Neural cell (in vitro differentiated cells): Measurements from ENCODE around the gene CABCOCO1. TPM values are rescaled to one million over a fixed set of nuclear protein-coding genes. Genes with fewer than 3 reads are reported as not detected.

Source experiments
- H2AFZ ChIP-seq: fragments of 200-600, 300-800 bp; sonication (generic), shearing (Covaris generic); 2 replicates; pipeline ENCODE4 v1.6.0; 2014; ENCODE audit warnings: low read depth, mild to moderate bottlenecking, antibody characterized with exemption, low read length, moderate library complexity
- H3F3A ChIP-seq: fragments of 200-600 bp; shearing (Covaris generic); 2 replicates; pipeline ENCODE4 v1.6.1; 2016; ENCODE audit warnings: mild to moderate bottlenecking, moderate library complexity, mixed read lengths, antibody characterized with exemption, low read length; ENCODE audit not compliant: insufficient read depth, poor library complexity, severe bottlenecking
- H3K27ac ChIP-seq: fragments of 200-600, 300-800 bp; sonication (generic), shearing (Covaris generic); 2 replicates; pipeline ENCODE4 v1.5.1; 2014; ENCODE audit warnings: mild to moderate bottlenecking, low read length, moderate library complexity
- H3K27me3 ChIP-seq: fragments of 300-800, 200-600 bp; sonication (generic), shearing (Covaris generic); 2 replicates; pipeline ENCODE4 v1.6.0; 2014; ENCODE audit warnings: mild to moderate bottlenecking, low read depth, low read length, moderate library complexity; ENCODE audit not compliant: insufficient read depth
- H3K36me3 ChIP-seq: fragments of 300-800, 200-600 bp; sonication (generic), shearing (Covaris generic); 2 replicates; pipeline ENCODE4 v1.5.1; 2014; ENCODE audit warnings: mild to moderate bottlenecking, antibody characterized with exemption, low read length, moderate library complexity; ENCODE audit not compliant: insufficient read depth
- H3K4me2 ChIP-seq: fragments of 300-800, 200-600 bp; sonication (generic), shearing (Covaris generic); 2 replicates; pipeline ENCODE4 v1.6.0; 2014; ENCODE audit warnings: mild to moderate bottlenecking, low read length
- H3K4me3 ChIP-seq: fragments of 300-800, 200-600 bp; sonication (generic), shearing (Covaris generic); 2 replicates; pipeline ENCODE4 v1.5.1; 2014; ENCODE audit warnings: mild to moderate bottlenecking, low read length, moderate library complexity
- H3K79me2 ChIP-seq: fragments of 200-600 bp; shearing (Covaris generic); replicated peaks from 2 replicates; pipeline ENCODE4 v1.6.0; 2014; ENCODE audit warnings: mild to moderate bottlenecking, low read length, moderate library complexity; ENCODE audit not compliant: insufficient read depth
- H3K9ac ChIP-seq: fragments of 300-800, 200-600 bp; sonication (generic), shearing (Covaris generic); 2 replicates; pipeline ENCODE4 v1.6.1; 2016; ENCODE audit warnings: mild to moderate bottlenecking, low read length, mixed read lengths
- H3K9me2 ChIP-seq: fragments of 200-600 bp; shearing (Covaris generic); 2 replicates; pipeline ENCODE4 v1.6.1; 2016; ENCODE audit warnings: mild to moderate bottlenecking, low read length, mixed read lengths; ENCODE audit not compliant: insufficient read depth
- H3K9me3 ChIP-seq: fragments of 200-600, 300-800 bp; sonication (generic), shearing (Covaris generic); 2 replicates; pipeline ENCODE4 v1.6.1; 2016; ENCODE audit warnings: mild to moderate bottlenecking, mixed run types, low read length, moderate library complexity, mixed read lengths
- H4K20me1 ChIP-seq: fragments of 200-600 bp; shearing (Covaris generic); 2 replicates; pipeline ENCODE4 v1.6.1; 2016; ENCODE audit warnings: mild to moderate bottlenecking, mixed run types; ENCODE audit not compliant: insufficient read depth
- CTCF ChIP-seq: fragments of 450-650 bp; IDR thresholded peaks from 2 replicates; pipeline ENCODE4 v1.5.1; 2014; ENCODE audit warnings: antibody characterized with exemption, mild to moderate bottlenecking, moderate library complexity; ENCODE audit not compliant: poor library complexity, severe bottlenecking
- EP300 ChIP-seq: fragments of 450-650 bp; conservative IDR thresholded peaks from 2 replicates; pipeline ENCODE4 v1.6.1; 2014; ENCODE audit warnings: antibody characterized with exemption, mild to moderate bottlenecking, moderate library complexity; ENCODE audit not compliant: poor library complexity, severe bottlenecking
- EZH2 ChIP-seq: fragments of 200-600, 300-800 bp; shearing (Covaris generic), sonication (generic); IDR thresholded peaks from 2 replicates; pipeline ENCODE4 v1.6.1; 2014; ENCODE audit warnings: antibody characterized with exemption, low read length, borderline replicate concordance, mild to moderate bottlenecking; ENCODE audit not compliant: insufficient read depth, poor library complexity, severe bottlenecking
- MXI1 ChIP-seq: fragments of 450-650 bp; conservative IDR thresholded peaks from 2 replicates; pipeline ENCODE4 v1.6.1; 2014; ENCODE audit warnings: antibody characterized with exemption, mild to moderate bottlenecking; ENCODE audit not compliant: poor library complexity, severe bottlenecking
- POLR2AphosphoS5 ChIP-seq: IDR thresholded peaks from 2 replicates; pipeline ENCODE4 v1.6.1; 2012
- RAD21 ChIP-seq: fragments of 450-650 bp; conservative IDR thresholded peaks from 2 replicates; pipeline ENCODE4 v1.6.1; 2014; ENCODE audit warnings: antibody characterized with exemption, mild to moderate bottlenecking, moderate library complexity
- REST ChIP-seq: IDR thresholded peaks from 2 replicates; pipeline ENCODE4 v1.6.1; 2012; ENCODE audit warnings: borderline replicate concordance
- SMC3 ChIP-seq: fragments of 450-650 bp; conservative IDR thresholded peaks from 2 replicates; pipeline ENCODE4 v1.6.1; 2014; ENCODE audit warnings: antibody characterized with exemption, mild to moderate bottlenecking, moderate library complexity; ENCODE audit not compliant: poor library complexity
- TAF1 ChIP-seq: IDR thresholded peaks from 2 replicates; pipeline ENCODE4 v1.6.1; 2012; ENCODE audit warnings: low read depth
- polyA minus RNA-seq: library from RNA; depleted of rRNA, polyadenylated mRNA; stranded (reverse); fragments of >200 nt; gene quantifications from 2 replicates; pipeline ENCODE4 v1.2.3, GENCODE V29; 2014
- polyA plus RNA-seq: library from polyadenylated mRNA; depleted of rRNA; stranded (reverse); fragments of >200 nt; gene quantifications from 2 replicates; pipeline ENCODE4 v1.2.3, GENCODE V29; 2014

The CABCOCO1 gene
- 0.31 TPM in 1 of 2 replicates, not detected in the other for polyA plus RNA-seq
- not detected in 2 replicates for polyA minus RNA-seq

GRCh38 chr10:61662794-61663259 lies at the start of gene CABCOCO1:
TSS of gene CABCOCO1 (plus strand) at chr10:61662929. CDS start at chr10:61662973, 44 bp downstream.
- no peak within 1 kb of the TSS for H3K9ac ChIP-seq
- no peaks in the 10 kb centered on the region for H4K20me1 ChIP-seq
- no peak for TF ChIP-seq RAD21
- no peak for TF ChIP-seq EP300
- no peak for TF ChIP-seq SMC3
- no peak for TF ChIP-seq EZH2
- no peak for TF ChIP-seq TAF1
- no peak for TF ChIP-seq REST
- no peak for TF ChIP-seq CTCF
- no peak for TF ChIP-seq MXI1
- no peak for TF ChIP-seq POLR2AphosphoS5
- H3F3A ChIP-seq = no peaks in the 10 kb centered on the region
- no peak within 1 kb of the TSS for H3K4me2 ChIP-seq
- no peaks in the 10 kb centered on the region for H3K9me3 ChIP-seq
- H3K27me3 ChIP-seq = no peaks in the 10 kb centered on the region
- no peaks in the 10 kb centered on the region for H3K36me3 ChIP-seq
- no peaks in the 10 kb centered on the region for H3K9me2 ChIP-seq
- no peak within 1 kb of the TSS for H3K27ac ChIP-seq
- no peaks in the 10 kb centered on the region for H3K79me2 ChIP-seq
- no peak within 1 kb of the TSS for H2AFZ ChIP-seq
- peak within 1 kb of the TSS; percentile 63 for H3K4me3 ChIP-seq

- Histone ChIP-seq H3K9ac (no peak overlapping the region), H3K9me2 (no peaks in the 10 kb centered on the region), H3F3A (no peaks in the 10 kb centered on the region), H3K4me3 (no peak overlapping the region), H3K27me3 (no peaks in the 10 kb centered on the region), H2AFZ (no peak overlapping the region), H3K9me3 (no peaks in the 10 kb centered on the region), H3K27ac (no peak overlapping the region), H3K4me2 (no peak overlapping the region), H3K36me3 (no peaks in the 10 kb centered on the region), H4K20me1 (no peaks in the 10 kb centered on the region), H3K79me2 (no peaks in the 10 kb centered on the region)
- TF ChIP-seq TAF1 (no peak), SMC3 (no peak), CTCF (no peak), EZH2 (no peak), POLR2AphosphoS5 (no peak), EP300 (no peak), MXI1 (no peak), REST (no peak)
Observed at GRCh38 chr10:61613665-61614064, 49.1 kb upstream of the CABCOCO1 start.
